ENCODE data around the gene PSORS1C2.

DNA sequence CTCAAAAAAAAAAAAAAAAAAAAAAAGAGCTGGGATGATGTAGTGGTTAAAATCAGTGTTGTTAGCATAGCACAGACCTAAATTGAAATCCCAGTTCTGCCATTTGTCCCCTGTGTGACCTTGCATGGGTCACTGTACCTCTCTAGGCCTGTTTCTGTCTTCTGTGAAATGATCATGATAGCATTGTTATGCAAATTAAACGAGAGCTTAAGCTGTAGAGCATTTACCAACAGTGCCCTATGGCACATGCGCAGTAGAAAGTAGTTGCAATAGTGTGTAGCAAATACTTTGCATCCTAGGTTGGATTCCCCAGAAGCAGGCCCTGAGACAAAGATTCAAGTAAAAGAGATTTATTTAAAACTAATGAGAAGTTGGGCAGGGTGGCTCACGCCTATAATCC lies 7.3 kb downstream of the PSORS1C2 start:
- TF ChIP-seq, protein P1, sequence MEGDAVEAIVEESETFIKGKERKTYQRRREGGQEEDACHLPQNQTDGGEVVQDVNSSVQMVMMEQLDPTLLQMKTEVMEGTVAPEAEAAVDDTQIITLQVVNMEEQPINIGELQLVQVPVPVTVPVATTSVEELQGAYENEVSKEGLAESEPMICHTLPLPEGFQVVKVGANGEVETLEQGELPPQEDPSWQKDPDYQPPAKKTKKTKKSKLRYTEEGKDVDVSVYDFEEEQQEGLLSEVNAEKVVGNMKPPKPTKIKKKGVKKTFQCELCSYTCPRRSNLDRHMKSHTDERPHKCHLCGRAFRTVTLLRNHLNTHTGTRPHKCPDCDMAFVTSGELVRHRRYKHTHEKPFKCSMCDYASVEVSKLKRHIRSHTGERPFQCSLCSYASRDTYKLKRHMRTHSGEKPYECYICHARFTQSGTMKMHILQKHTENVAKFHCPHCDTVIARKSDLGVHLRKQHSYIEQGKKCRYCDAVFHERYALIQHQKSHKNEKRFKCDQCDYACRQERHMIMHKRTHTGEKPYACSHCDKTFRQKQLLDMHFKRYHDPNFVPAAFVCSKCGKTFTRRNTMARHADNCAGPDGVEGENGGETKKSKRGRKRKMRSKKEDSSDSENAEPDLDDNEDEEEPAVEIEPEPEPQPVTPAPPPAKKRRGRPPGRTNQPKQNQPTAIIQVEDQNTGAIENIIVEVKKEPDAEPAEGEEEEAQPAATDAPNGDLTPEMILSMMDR (IDR thresholded peaks at IDR 0.05; ENCODE audit: low read depth, low read length), result no peak
- no peak for TF ChIP-seq EZH2phosphoT487 (IDR thresholded peaks at IDR 0.05; ENCODE audit: low read depth)
